Erythroblast (primary cell): Measurements from ENCODE around the gene NGF.

Source experiments
- GATA1 ChIP-seq: IDR thresholded peaks from 2 replicates; pipeline ENCODE4 v1.6.1; 2011; ENCODE audit warnings: low read depth, mild to moderate bottlenecking, control low read depth, low read length, moderate library complexity
- POLR2A ChIP-seq: IDR thresholded peaks from 2 replicates; pipeline ENCODE4 v1.6.1; 2011; ENCODE audit warnings: mild to moderate bottlenecking, low read length

GRCh38 chr1:115312742-115313141, 25.3 kb downstream of the NGF start:
- TF ChIP-seq POLR2A (no peak), GATA1 (no peak)
